NCI-H510A treated with DMSO at 0.1 percent for 48 hours (cell line): ENCODE measurements around the gene SPIB.
"Not testable (repeated sequence)": the region's sequence is repeated elsewhere in the genome, so short reads cannot be mapped to it uniquely, and the experiment has no call there.

Source experiments
- DNase-seq: peaks from one replicate; lab custom pipeline; 2025; lab: John Stamatoyannopoulos, UW

The SPIB gene

GRCh38 chr19:50439130-50439529 lies 20.4 kb downstream of the SPIB start:
- not testable (repeated sequence) for DNase-seq

DNA sequence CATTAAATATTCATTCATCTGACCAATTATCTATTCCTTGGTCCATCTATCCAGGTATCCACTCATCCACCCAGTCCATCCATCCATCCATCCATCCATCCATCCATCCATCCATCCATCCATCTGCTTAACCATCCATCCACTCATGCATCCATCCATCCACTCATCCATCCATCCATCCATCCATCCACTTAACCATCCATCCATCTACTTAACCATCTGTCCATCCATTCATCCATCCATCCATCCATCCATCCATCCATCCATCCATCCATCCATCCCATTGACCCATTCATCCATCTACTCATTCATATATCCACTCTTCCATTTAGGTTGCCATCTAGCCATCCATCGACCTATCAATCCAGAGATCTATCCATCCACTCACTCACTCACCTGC lies 25.3 kb downstream of the SPIB start:
- no peak for DNase-seq

DNA sequence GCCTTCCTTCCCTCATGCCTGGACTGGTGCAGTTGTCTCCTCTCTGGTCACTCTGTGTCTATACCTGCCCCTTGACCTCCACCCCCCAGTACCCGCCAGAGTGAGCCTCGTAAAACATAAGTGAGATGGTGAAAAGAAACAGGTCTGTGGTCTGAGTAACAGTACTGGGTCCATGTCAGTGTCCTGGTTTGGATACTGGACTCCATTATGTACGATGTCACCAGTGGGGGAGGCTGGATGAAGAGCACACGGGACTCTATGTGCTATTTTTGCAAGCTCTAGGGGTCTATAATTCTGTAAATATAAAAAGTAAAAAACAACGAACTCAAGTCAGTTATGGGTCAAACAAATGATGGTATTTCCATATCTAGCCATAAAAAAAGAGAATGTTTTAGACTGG lies 28.3 kb downstream of the SPIB start:
- no peak for DNase-seq

DNA sequence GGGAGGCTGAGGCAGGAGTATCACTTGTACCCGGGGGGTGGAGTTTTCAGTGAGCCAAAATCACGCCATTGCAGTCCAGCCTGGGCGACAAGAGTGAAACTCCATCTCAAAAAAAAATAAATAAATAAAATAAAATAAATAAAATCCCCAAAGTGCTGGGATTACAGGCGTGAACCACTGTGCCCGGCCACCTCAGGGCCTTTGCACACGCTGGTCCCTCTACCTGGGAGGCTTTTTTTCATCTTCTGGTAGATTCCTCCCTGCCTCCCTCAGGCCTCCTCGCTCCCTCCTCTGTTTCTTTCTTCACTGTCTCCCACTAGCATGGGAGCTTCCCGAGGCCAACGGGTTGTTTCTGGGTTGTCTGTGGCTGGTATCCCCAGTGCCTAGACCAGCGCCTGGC lies 29.0 kb downstream of the SPIB start:
- DNase-seq: no peak

GRCh38 chr19:50449236-50449899 lies 30.6 kb downstream of the SPIB start:
- no peak for DNase-seq

DNA sequence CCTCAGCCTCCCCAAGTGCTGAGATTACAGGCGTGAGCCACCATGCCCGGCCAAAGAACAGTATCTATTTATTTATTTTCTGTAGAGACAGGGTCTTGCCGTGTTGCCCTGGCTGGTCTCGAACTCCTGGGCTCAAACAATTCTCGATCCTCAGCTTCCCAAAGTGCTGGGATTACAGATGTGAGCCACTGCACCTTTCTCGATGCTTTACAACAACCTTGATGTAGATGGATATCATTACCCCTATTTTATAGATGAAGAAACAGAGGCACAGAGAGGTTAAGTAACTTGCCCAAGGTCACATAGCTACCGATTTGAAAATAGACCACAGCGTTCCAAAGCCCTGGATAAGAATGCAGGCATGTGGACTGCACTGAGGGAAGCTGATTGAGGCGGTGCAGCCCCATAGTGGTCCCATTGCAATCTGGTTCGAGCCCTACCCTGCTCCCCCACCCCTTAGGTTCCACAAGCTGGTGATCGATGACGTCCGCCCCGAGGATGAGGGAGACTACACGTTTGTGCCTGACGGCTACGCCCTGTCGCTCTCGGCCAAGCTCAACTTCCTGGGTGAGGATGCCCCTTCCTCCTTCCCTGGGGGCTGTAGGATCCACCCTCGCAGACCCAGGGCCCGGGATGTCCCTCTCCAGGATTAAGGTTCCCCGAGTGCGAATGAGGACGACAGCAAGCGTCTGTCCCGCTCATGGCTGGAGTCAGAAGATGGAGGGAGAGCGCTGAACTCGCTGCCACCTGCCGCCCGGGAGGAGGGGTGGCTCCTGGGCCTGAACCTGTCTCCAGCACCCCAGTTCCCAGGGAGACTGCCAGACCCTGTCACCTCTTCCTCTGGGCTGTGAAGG lies 31.9 kb downstream of the SPIB start:
- DNase-seq: no peak

DNA sequence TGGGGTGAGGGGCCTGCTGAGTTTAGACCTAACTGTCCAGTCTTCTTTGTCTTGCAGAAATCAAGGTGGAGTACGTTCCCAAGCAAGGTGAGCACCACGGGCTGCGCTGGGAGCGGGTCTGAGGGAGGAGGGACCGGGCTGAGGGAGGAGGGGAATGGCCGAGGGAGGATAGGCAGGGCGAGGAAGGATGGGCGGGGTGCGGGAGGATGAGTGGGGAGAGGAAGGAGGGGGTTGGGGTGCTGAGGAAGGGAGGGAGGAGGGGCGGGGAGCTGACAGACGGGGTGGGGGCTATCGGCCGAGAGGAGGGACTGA lies 32.4 kb downstream of the SPIB start:
- no peak for DNase-seq

- DNase-seq: no peak
These were observed 34.5 kb downstream of the SPIB start for GRCh38 chr19:50453243-50453642.

DNA sequence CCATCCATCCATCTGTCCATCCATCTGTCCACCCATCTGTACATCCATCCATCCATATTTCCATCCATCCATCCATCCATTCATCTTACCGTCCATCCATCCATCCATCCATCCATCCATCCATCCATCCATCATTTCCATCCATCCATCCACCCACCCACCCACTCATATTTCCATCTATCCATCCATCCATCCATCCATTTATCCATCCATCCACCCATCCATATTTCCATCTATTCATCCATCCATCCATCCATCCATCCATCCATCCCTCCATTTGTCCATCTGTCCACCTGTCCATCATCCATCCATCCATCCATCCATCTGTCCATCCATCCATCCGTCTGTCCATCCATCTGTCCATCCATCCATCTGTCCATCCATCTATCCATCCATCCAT lies 37.3 kb downstream of the SPIB start:
- no peak for DNase-seq

DNA sequence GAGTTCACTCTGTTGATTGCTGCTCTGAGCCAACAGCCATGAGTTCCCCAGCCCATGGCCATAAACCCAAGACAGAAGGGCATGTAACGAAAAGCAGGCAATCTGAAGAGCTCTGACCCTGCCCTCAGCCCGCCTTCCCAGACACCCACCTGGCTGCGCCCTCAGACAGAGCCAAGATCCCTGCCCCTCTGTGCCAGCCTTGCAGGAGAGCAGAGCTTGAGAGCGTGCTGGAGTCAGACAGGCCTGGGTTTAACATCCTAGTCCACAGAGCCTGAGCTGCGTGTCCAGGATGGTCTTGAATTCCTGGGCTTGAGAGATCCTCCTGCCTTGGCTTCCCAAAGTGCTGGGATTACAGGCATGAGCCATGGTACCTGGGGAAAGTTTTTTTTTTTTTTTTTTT lies 38.6 kb downstream of the SPIB start:
- DNase-seq: no peak

GRCh38 chr19:50458396-50459066 lies 39.8 kb downstream of the SPIB start:
- DNase-seq: no peak

DNA sequence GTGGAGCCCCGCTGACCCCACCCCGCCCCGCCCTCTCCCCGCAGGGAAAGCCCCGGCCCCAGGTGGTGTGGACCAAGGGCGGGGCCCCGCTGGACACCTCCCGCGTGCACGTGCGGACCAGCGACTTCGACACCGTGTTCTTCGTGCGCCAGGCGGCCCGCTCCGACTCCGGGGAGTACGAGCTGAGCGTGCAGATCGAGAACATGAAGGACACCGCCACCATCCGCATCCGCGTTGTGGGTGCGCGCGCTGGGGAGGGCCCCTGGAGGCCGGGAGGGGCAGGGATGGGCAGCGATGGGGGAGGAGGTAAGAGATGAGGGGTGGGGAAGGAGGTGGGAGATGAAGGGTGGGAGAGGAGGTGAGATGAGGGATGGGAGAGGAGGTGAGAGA lies 40.3 kb downstream of the SPIB start:
- DNase-seq: no peak

GRCh38 chr19:50459638-50460037 lies 40.9 kb downstream of the SPIB start:
- no peak for DNase-seq

- no peak for DNase-seq
These were observed 41.5 kb downstream of the SPIB start for GRCh38 chr19:50460161-50460765.

DNA sequence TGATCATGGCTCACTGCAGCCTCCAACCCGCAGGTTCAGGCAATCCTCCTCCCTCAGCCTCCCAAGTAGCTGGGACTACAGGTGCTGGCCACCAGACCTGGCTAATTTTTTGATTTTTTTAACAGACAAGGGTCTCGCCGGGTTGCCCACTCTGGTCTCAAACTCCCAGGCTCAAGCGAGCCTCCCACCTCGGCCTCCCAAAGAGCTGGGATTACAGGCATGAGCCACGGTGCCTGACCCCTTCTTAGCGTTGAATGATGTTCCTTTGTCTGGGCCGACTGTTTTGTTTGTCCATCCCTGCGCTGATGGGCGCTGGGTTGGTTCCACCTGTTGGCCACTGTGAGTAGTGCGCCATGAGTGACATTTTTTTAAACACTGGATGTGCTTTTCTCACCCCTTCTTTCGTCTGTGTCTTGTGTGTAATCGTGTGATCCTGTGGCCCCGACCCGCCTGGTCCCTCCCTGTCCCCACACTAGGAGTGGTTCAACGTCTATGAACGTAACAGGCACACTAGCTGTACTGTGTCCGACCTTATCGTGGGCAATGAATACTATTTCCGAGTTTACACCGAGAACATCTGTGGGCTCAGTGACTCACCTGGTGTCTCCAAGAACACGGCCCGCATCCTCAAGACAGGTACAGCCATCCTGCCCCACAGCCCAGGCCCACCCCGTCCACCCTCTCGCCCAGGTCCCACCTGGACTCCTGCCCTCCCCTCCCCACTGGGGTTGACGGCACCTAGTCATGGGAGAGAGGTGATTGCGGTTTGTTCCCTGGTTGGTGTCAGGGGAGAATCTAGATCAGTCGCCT lies 42.5 kb downstream of the SPIB start:
- peak; percentile 49 for DNase-seq

DNA sequence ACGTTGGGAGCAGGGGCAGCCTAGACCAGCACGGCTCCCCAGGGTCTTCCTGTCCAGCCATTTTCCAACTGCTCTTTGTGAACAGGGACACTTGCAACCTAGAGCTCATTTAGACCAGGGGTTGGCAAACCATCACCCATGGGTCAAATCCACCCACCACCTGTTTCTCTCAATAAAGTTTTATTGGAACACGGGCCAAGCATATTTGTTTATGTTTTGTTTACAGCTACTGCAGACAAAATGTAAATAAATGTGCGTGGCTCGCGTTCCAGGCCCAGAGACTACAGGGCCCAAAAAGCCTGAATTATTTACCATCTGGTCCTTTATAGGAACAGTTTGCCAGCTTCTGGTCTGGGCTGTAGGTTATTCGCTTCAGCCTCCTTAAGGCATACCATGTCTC lies 44.2 kb downstream of the SPIB start:
- DNase-seq: no peak

GRCh38 chr19:50464348-50464747 lies 45.6 kb downstream of the SPIB start:
- no peak for DNase-seq

- no peak for DNase-seq
These were observed 46.3 kb downstream of the SPIB start for GRCh38 chr19:50465000-50465399.

DNA sequence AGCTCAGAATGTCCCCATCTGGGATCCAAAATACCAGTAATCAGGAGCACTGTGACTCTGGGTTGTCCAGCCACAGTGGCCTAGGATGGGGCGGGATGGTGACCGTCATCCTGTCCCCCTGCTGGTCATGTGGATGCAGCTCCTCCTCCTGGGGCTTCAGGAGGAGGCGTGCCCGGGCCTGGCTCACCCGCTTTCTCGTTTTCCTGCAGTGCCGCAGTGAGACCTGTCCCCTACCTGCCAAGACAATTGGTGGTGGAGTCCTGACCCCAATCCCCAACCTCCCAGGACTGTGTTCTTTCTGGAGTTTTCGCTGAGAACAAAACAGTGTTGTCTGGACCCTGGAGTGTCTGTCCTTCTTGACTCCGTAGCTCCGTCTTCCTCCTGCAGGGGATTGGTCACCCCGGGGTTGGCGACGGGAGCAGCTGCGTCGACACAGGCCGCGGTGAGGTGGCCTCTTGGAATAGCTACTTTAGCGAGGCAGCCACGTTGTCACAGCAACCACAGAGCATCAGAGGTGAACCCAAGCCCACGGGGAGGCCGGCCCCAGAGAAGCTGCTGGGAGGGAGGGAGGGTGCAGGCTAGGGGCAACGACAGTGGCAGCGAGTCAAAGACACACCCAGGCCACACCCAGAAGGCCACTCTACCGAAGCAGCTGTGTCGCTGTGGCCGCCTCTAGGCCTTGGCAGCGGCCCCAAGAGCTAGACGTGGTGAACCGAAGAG lies 47.4 kb downstream of the SPIB start:
- peak; percentile 53 for DNase-seq

DNA sequence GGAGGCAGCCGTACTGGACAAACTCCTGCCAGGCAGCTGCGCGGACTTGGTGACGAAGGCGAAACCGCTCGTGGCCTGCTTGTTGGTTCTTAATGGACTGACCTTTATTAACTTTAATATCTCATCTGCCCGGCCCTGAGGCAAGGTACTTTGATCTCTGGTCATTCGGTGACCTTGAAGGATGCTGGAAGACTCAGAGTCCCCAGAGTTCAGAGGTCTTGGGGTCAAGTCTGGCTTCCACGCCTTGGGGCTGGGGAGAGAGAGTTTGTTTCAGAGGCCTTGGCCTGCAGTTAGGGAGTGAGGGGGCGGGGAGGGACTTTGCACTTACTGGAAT lies 47.9 kb downstream of the SPIB start:
- DNase-seq: no peak

DNA sequence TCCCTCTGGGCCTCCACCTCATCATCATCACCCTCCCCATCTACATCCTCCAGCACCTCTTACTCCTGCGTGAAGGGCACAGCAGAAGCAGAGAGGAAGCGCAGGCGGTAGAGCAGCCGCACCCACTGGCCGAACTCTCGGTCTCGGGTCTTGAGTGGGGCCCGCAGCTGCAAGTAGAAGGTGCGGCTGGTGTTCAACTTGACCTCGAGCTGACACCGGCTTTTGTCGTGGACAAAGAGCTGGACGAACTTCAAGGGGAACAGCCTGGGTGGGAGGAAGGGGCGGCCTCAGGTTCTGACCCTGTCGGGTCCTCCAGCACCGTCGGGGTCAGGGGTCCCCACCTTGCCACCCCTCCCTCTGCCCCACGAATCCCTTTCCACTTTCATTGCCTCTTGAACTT lies 48.8 kb downstream of the SPIB start:
- DNase-seq: no peak

DNA sequence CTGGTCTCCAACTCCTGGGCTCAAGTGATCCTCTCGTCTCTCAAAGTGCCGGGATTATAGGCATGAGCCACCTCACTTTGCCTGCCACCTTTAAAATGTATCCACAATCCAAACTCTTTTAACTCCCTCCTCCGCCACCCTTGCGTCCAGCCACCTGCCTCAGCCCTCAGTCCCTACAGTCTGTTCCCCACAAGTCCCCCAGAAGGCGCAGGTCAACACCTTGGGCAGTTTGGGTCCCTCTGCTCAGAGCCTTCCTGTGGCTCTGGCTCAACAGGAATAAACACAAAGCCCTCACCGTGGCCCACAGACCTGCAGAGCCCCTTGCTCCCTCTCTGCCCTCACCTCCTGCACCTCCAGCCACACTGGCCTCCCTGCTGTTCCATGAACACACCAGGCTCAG lies 50.1 kb downstream of the SPIB start:
- no peak for DNase-seq
